ENCODE data around the gene SPINT4.

GRCh38 chr20:45742596-45742995, 20.4 kb downstream of the SPINT4 start:
- TF ChIP-seq CTCF (conservative IDR thresholded peaks at IDR 0.05; ENCODE audit: low read depth in 2 of 2) = no peak
- no peak for TF ChIP-seq ETS1 (IDR thresholded peaks at IDR 0.05)
- TF ChIP-seq, protein P1, sequence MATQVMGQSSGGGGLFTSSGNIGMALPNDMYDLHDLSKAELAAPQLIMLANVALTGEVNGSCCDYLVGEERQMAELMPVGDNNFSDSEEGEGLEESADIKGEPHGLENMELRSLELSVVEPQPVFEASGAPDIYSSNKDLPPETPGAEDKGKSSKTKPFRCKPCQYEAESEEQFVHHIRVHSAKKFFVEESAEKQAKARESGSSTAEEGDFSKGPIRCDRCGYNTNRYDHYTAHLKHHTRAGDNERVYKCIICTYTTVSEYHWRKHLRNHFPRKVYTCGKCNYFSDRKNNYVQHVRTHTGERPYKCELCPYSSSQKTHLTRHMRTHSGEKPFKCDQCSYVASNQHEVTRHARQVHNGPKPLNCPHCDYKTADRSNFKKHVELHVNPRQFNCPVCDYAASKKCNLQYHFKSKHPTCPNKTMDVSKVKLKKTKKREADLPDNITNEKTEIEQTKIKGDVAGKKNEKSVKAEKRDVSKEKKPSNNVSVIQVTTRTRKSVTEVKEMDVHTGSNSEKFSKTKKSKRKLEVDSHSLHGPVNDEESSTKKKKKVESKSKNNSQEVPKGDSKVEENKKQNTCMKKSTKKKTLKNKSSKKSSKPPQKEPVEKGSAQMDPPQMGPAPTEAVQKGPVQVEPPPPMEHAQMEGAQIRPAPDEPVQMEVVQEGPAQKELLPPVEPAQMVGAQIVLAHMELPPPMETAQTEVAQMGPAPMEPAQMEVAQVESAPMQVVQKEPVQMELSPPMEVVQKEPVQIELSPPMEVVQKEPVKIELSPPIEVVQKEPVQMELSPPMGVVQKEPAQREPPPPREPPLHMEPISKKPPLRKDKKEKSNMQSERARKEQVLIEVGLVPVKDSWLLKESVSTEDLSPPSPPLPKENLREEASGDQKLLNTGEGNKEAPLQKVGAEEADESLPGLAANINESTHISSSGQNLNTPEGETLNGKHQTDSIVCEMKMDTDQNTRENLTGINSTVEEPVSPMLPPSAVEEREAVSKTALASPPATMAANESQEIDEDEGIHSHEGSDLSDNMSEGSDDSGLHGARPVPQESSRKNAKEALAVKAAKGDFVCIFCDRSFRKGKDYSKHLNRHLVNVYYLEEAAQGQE (IDR thresholded peaks at IDR 0.05; ENCODE audit: unreplicated experiment) = no peak
- TF ChIP-seq ZNF462 (CRISPR knock-in tag; IDR thresholded peaks at IDR 0.05) = no peak
- no peak for TF ChIP-seq CREB1 (CRISPR knock-in tag; IDR thresholded peaks at IDR 0.05; ENCODE audit: low read depth)
- no peak for TF ChIP-seq POLR2AphosphoS5 (IDR thresholded peaks at IDR 0.05; ENCODE audit: low read depth)
- TF ChIP-seq EZH2 (IDR thresholded peaks at IDR 0.05; ENCODE audit: low read depth, unreplicated experiment) = no peak
- no peak for TF ChIP-seq JUNB (IDR thresholded peaks at IDR 0.05; ENCODE audit: unreplicated experiment)
- TF ChIP-seq EZH2phosphoT487 (IDR thresholded peaks at IDR 0.05; ENCODE audit: unreplicated experiment) = no peak
- TF ChIP-seq STAT1 (IDR thresholded peaks at IDR 0.05; ENCODE audit: unreplicated experiment) = no peak
- no peak for TF ChIP-seq ZNF331 (CRISPR knock-in tag; IDR thresholded peaks at IDR 0.05; ENCODE audit: low read depth)
